HUDEP-2 (cell line): Measurements from ENCODE around the gene CDKN2A.
A peak's percentile ranks its signal among the peaks of the same experiment; 100 is the strongest.
"Not testable (repeated sequence)": the region's sequence is repeated elsewhere in the genome, so short reads cannot be mapped to it uniquely, and the experiment has no call there.

Source experiments
- DNase-seq, 76 experiments: peaks; one replicate each; lab custom pipeline; 2025; ENCODE audit not compliant: unreplicated experiment in 76 of 76; lab: John Stamatoyannopoulos, UW

The CDKN2A gene

GRCh38 chr9:21964925-21965385 is 29.2 kb downstream of the CDKN2A start:
- peak in 72 of 76 experiments; percentile 18 to 85 (median 70) for DNase-seq

GRCh38 chr9:21961569-21961968 is 32.6 kb downstream of the CDKN2A start:
- DNase-seq: no peak

GRCh38 chr9:21959268-21959667 is 34.9 kb downstream of the CDKN2A start:
- not testable (repeated sequence) for DNase-seq

- no peak for DNase-seq
Observed at GRCh38 chr9:21958833-21959232, 35.4 kb downstream of the CDKN2A start.

GRCh38 chr9:21945606-21946005 is 48.6 kb downstream of the CDKN2A start:
- no peak for DNase-seq

GRCh38 chr9:21943464-21943863 is 50.7 kb downstream of the CDKN2A start:
- no peak for DNase-seq

GRCh38 chr9:21941337-21941995 is 52.7 kb downstream of the CDKN2A start:
- no peak for DNase-seq

- DNase-seq: no peak
Observed at GRCh38 chr9:21936161-21936560, 58.0 kb downstream of the CDKN2A start.

- no peak for DNase-seq
Observed at GRCh38 chr9:21935631-21936030, 58.6 kb downstream of the CDKN2A start.

- DNase-seq: no peak
Observed at GRCh38 chr9:21933865-21934264, 60.3 kb downstream of the CDKN2A start.

GRCh38 chr9:21933281-21933680 is 60.9 kb downstream of the CDKN2A start:
- no peak for DNase-seq

- no peak for DNase-seq
Observed at GRCh38 chr9:21931428-21931827, 62.8 kb downstream of the CDKN2A start.

- no peak for DNase-seq
Observed at GRCh38 chr9:21927752-21928151, 66.4 kb downstream of the CDKN2A start.

- DNase-seq: peak in 11 of 76 experiments; percentile 3 to 55 (median 10)
Observed at GRCh38 chr9:21923694-21924093, 70.5 kb downstream of the CDKN2A start.

- peak in 5 of 76 experiments; percentile 6 to 22 (median 10) for DNase-seq
Observed at GRCh38 chr9:21919377-21920362, 74.5 kb downstream of the CDKN2A start.
